H1 (cell line): ENCODE data around the gene GRAMD2A. TPM values are rescaled to one million over a fixed set of nuclear protein-coding genes. Genes with fewer than 3 reads are reported as not detected.

Experiments
- EGR1 ChIP-seq: IDR thresholded peaks from 2 replicates; pipeline ENCODE4 v1.6.1; 2011; ENCODE audit warnings: low read depth, low read length, borderline replicate concordance
- FOSL1 ChIP-seq: IDR thresholded peaks from 2 replicates; pipeline ENCODE4 v1.6.1; 2011; ENCODE audit warnings: mild to moderate bottlenecking, low read depth, low read length, moderate library complexity; ENCODE audit not compliant: insufficient read depth
- HDAC2 ChIP-seq, 2 experiments: fragments of 300-600 bp in 1 of 2; sonication (generic) in 1 of 2; IDR thresholded peaks; 2 replicates each; pipeline ENCODE4 v1.6.1; 2011 to 2012; ENCODE audit warnings: low read depth in 2 of 2, low read length in 2 of 2, mild to moderate bottlenecking in 2 of 2, moderate library complexity in 2 of 2, borderline replicate concordance in 1 of 2, inconsistent platforms in 1 of 2
- JUND ChIP-seq: IDR thresholded peaks from 2 replicates; pipeline ENCODE4 v1.6.1; 2011; ENCODE audit warnings: mild to moderate bottlenecking, improper control_type of control experiment, low read length
- POU5F1 ChIP-seq: IDR thresholded peaks from 2 replicates; pipeline ENCODE4 v1.6.1; 2011; ENCODE audit warnings: low read depth, mild to moderate bottlenecking, low read length, moderate library complexity
- polyA plus RNA-seq, 7 experiments: library from polyadenylated mRNA; depleted of rRNA in 3 of 7; stranded (reverse) in 5 of 7; unstranded in 2 of 7; fragments of >200 nt in 5 of 7; fragments of 200-250 nt in 2 of 7; gene quantifications; 1 replicate in 5 of 7; 2 replicates in 1 of 7; 4 replicates in 1 of 7; pipeline versions ENCODE4 v1.2.1 to v1.2.3, GENCODE V29; 2011 to 2013; ENCODE audit warnings: missing spikeins in 2 of 7, mixed read lengths in 2 of 7
- total RNA-seq: library from RNA; stranded (reverse); fragmentation: NEBNext Ultra II Directional; extraction: Animal tissue kit (Norgen Biotek cat#: 25700); gene quantifications from 2 replicates; pipeline ENCODE4 v1.2.1, GENCODE V29; 2021

GRAMD2A gene
- total and polyA plus RNA-seq, 2 of the 8 experiments (the other 6 are each of a cell fraction or from before 2014, with no cell fraction given), result 0.57 to 1.5 TPM

DNA sequence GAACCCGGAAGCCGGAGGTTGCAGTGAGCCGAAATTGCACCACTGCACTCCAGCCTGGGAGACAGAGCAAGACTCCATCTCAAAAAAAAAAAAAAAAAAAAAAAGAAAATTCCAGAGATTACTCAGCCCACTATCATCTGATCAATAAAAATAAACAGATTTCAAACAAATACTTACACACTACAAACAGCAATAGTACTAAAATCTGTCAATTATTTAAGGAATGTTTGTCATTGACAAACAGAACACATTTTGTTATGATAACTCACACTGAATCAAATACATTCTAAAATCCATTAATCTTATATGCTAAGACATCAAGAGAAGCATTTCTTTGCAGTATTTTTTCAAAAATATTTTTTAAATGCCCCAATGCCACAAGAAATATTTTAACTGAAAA lies 87.2 kb downstream of the GRAMD2A start (continued):
- TF ChIP-seq EGR1 (no peak), FOSL1 (no peak), POU5F1 (no peak), JUND (no peak), HDAC2 (IDR thresholded peaks at IDR 0.05; ENCODE audit: borderline replicate concordance in 1 of 2, low read depth in 2 of 2, low read length in 2 of 2) (no peak)
- TF ChIP-seq, all 59 proteins: peak for 0

Other genes with a start within 250 kb of the GRAMD2A start
- 26.0 and 29.5 TPM in 2 replicates for gene MYO9A, start 79.6 kb downstream of the GRAMD2A start, total RNA-seq
- 3.9 and 4.9 TPM in 2 replicates for gene MYO9A, start 79.6 kb downstream of the GRAMD2A start, polyA plus RNA-seq (2011; rRNA removed)
- gene SENP8, start 79.4 kb downstream of the GRAMD2A start, total RNA-seq, result 3.6 and 6.0 TPM in 2 replicates
- 2.2 and 4.1 TPM in 2 replicates for gene SENP8, start 79.4 kb downstream of the GRAMD2A start, polyA plus RNA-seq (2011; rRNA removed)
- 761 and 780 TPM in 2 replicates for gene PKM, start 33.4 kb upstream of the GRAMD2A start, total RNA-seq
- gene PKM, start 33.4 kb upstream of the GRAMD2A start, polyA plus RNA-seq (2011; rRNA removed), result 856 and 1,089 TPM in 2 replicates
- 33.0 and 39.8 TPM in 2 replicates for gene PARP6, start 74.8 kb upstream of the GRAMD2A start, total RNA-seq
- gene PARP6, start 74.8 kb upstream of the GRAMD2A start, polyA plus RNA-seq (2011; rRNA removed), result 44.8 and 45.3 TPM in 2 replicates
- 0.19 TPM in 1 of 2 replicates, not detected in the other for gene CELF6, start 122.4 kb upstream of the GRAMD2A start, total RNA-seq
- gene CELF6, start 122.4 kb upstream of the GRAMD2A start, polyA plus RNA-seq (2011; rRNA removed), result 0.05 and 0.09 TPM in 2 replicates
- gene HEXA, start 178.2 kb upstream of the GRAMD2A start, total RNA-seq, result 47.4 and 52.5 TPM in 2 replicates
- gene HEXA, start 178.2 kb upstream of the GRAMD2A start, polyA plus RNA-seq (2011; rRNA removed), result 67.8 and 73.7 TPM in 2 replicates
- not detected in 2 replicates for gene TMEM202, start 200.5 kb upstream of the GRAMD2A start, total RNA-seq
- not detected in 2 replicates for gene TMEM202, start 200.5 kb upstream of the GRAMD2A start, polyA plus RNA-seq (2011; rRNA removed)